DOHH2 (cell line): Measurements from ENCODE around the gene PRKG2.

Source experiments
- H3F3A ChIP-seq: fragments of 200-600 bp; sonication (generic), shearing (Covaris generic); 2 replicates; pipeline ENCODE4 v1.6.0; 2016; ENCODE audit warnings: antibody characterized with exemption, mild to moderate bottlenecking; ENCODE audit not compliant: control insufficient read depth, insufficient read depth
- H3K27ac ChIP-seq: fragments of 200-600 bp; sonication (generic); 2 replicates; pipeline ENCODE4 v1.5.1; 2014; ENCODE audit warnings: low read depth, mild to moderate bottlenecking, low read length, moderate library complexity
- H3K27me3 ChIP-seq: fragments of 200-600 bp; sonication (generic); 2 replicates; pipeline ENCODE4 v1.6.1; 2014; ENCODE audit warnings: mild to moderate bottlenecking, low read length, mixed read lengths; ENCODE audit not compliant: control insufficient read depth
- H3K36me3 ChIP-seq: fragments of 200-600 bp; sonication (generic); 2 replicates; pipeline ENCODE4 v1.6.1; 2014; ENCODE audit warnings: mild to moderate bottlenecking, low read length, moderate library complexity, mixed read lengths; ENCODE audit not compliant: control insufficient read depth
- H3K4me1 ChIP-seq: fragments of 200-600 bp; sonication (generic); 2 replicates; pipeline ENCODE4 v1.6.1; 2014; ENCODE audit warnings: mild to moderate bottlenecking, low read length, mixed read lengths; ENCODE audit not compliant: control insufficient read depth
- H3K4me2 ChIP-seq: fragments of 200-600 bp; sonication (generic); 2 replicates; pipeline ENCODE4 v1.6.0; 2014; ENCODE audit warnings: mild to moderate bottlenecking, low read length, moderate library complexity
- H3K4me3 ChIP-seq: fragments of 200-600 bp; sonication (generic); 2 replicates; pipeline ENCODE4 v1.5.1; 2014; ENCODE audit warnings: mild to moderate bottlenecking, low read length, mixed read lengths
- H3K79me2 ChIP-seq: fragments of 200-600 bp; sonication (generic); 2 replicates; pipeline ENCODE4 v1.6.1; 2014; ENCODE audit warnings: mild to moderate bottlenecking, low read length, mixed read lengths; ENCODE audit not compliant: control insufficient read depth
- H3K9me2 ChIP-seq: fragments of 200-600 bp; sonication (generic); replicated peaks from 2 replicates; pipeline ENCODE4 v1.6.1; 2014; ENCODE audit warnings: mild to moderate bottlenecking, low read length, mixed read lengths; ENCODE audit not compliant: control insufficient read depth
- H3K9me3 ChIP-seq: fragments of 200-600 bp; sonication (generic); 2 replicates; pipeline ENCODE4 v1.6.1; 2014; ENCODE audit warnings: antibody characterized with exemption, low read length, mixed read lengths; ENCODE audit not compliant: control insufficient read depth, insufficient read depth
- H4K20me1 ChIP-seq: fragments of 200-600 bp; sonication (generic); 2 replicates; pipeline ENCODE4 v1.6.0; 2014; ENCODE audit warnings: low read depth, mild to moderate bottlenecking, antibody characterized with exemption, low read length, moderate library complexity; ENCODE audit not compliant: control insufficient read depth, insufficient read depth
- CTCF ChIP-seq: fragments of 200-600 bp; sonication (generic); IDR thresholded peaks from one replicate; pipeline ENCODE4 v1.5.1; 2014; ENCODE audit warnings: antibody characterized with exemption, mild to moderate bottlenecking, low read depth, low read length; ENCODE audit not compliant: poor library complexity, severe bottlenecking
- EZH2phosphoT487 ChIP-seq: fragments of 200-600 bp; sonication (generic); IDR thresholded peaks from 2 replicates; pipeline ENCODE4 v1.6.1; 2017; ENCODE audit warnings: borderline replicate concordance, mild to moderate bottlenecking, antibody characterized with exemption, low read length, moderate library complexity, mixed read lengths

Gene PRKG2

GRCh38 chr4:81069706-81070331 is 145.2 kb downstream of the PRKG2 start:
- Histone ChIP-seq H3F3A (no peaks in the 10 kb centered on the region), H3K36me3 (no peaks in the 10 kb centered on the region), H3K4me3 (no peak overlapping the region), H3K79me2 (no peaks in the 10 kb centered on the region), H3K9me2 (no peaks in the 10 kb centered on the region), H3K27ac (no peak overlapping the region), H3K9me3 (no peaks in the 10 kb centered on the region), H4K20me1 (no peaks in the 10 kb centered on the region), H3K4me1 (no peaks in the 10 kb centered on the region), H3K4me2 (no peak overlapping the region), H3K27me3 (no peaks in the 10 kb centered on the region)
- TF ChIP-seq EZH2phosphoT487 = no peak
- TF ChIP-seq CTCF = peak; percentile 94

GRCh38 chr4:81065446-81065845 is 149.6 kb downstream of the PRKG2 start:
- Histone ChIP-seq H3K27me3 (no peaks in the 10 kb centered on the region), H3K9me2 (no peaks in the 10 kb centered on the region), H3K36me3 (no peaks in the 10 kb centered on the region), H3K4me1 (no peaks in the 10 kb centered on the region), H3K4me3 (no peak overlapping the region), H3F3A (no peaks in the 10 kb centered on the region), H3K27ac (no peak overlapping the region), H3K79me2 (no peaks in the 10 kb centered on the region), H3K9me3 (no peaks in the 10 kb centered on the region), H4K20me1 (no peaks in the 10 kb centered on the region), H3K4me2 (no peak overlapping the region)
- TF ChIP-seq CTCF (no peak), EZH2phosphoT487 (no peak)

- Histone ChIP-seq H3K36me3 (no peaks in the 10 kb centered on the region), H3K27me3 (no peaks in the 10 kb centered on the region), H3K27ac (no peak overlapping the region), H3F3A (no peaks in the 10 kb centered on the region), H3K9me2 (no peaks in the 10 kb centered on the region), H3K4me1 (no peaks in the 10 kb centered on the region), H4K20me1 (no peaks in the 10 kb centered on the region), H3K79me2 (no peaks in the 10 kb centered on the region), H3K4me2 (no peak overlapping the region), H3K4me3 (no peak overlapping the region), H3K9me3 (no peaks in the 10 kb centered on the region)
- TF ChIP-seq EZH2phosphoT487 (no peak), CTCF (no peak)
Observed at GRCh38 chr4:81062001-81062400, 153.0 kb downstream of the PRKG2 start.

- Histone ChIP-seq H4K20me1 (no peaks in the 10 kb centered on the region), H3K4me2 (no peak overlapping the region), H3K27me3 (no peaks in the 10 kb centered on the region), H3K4me3 (no peak overlapping the region), H3K9me2 (no peaks in the 10 kb centered on the region), H3K36me3 (no peaks in the 10 kb centered on the region), H3K79me2 (no peaks in the 10 kb centered on the region), H3K27ac (no peak overlapping the region), H3K9me3 (no peaks in the 10 kb centered on the region), H3F3A (no peaks in the 10 kb centered on the region), H3K4me1 (no peaks in the 10 kb centered on the region)
- TF ChIP-seq EZH2phosphoT487 (no peak), CTCF (no peak)
Observed at GRCh38 chr4:81061344-81061730, 153.7 kb downstream of the PRKG2 start.
